RWPE1 (cell line): ENCODE data around the gene CHMP4A.

Experiments used
- CTCF ChIA-PET: fragments of 350-600 bp; sonication (Branson Sonifier 250); formaldehyde crosslinking; extraction: SDS; loops from one replicate; lab custom pipeline; 2021; lab: Yijun Ruan, JAX
- POLR2A ChIA-PET: fragments of 400-600 bp; formaldehyde crosslinking; extraction: SDS; loops from one replicate; lab custom pipeline; 2020; ENCODE audit warnings: antibody characterized with exemption; ENCODE audit not compliant: low non-redundant PET; lab: Yijun Ruan, JAX
- DNase-seq: peaks from one replicate; pipeline ENCODE4 v3.0.0; 2012; ENCODE audit warnings: low spot score
- H3K27ac ChIP-seq: fragments of 450-650 bp; 2 replicates; pipeline ENCODE4 v1.5.1; 2017
- CTCF ChIP-seq: fragments of 450-650 bp; conservative IDR thresholded peaks from 2 replicates; pipeline ENCODE4 v1.5.1; 2017; ENCODE audit warnings: low read depth, mild to moderate bottlenecking

The CHMP4A gene

DNA sequence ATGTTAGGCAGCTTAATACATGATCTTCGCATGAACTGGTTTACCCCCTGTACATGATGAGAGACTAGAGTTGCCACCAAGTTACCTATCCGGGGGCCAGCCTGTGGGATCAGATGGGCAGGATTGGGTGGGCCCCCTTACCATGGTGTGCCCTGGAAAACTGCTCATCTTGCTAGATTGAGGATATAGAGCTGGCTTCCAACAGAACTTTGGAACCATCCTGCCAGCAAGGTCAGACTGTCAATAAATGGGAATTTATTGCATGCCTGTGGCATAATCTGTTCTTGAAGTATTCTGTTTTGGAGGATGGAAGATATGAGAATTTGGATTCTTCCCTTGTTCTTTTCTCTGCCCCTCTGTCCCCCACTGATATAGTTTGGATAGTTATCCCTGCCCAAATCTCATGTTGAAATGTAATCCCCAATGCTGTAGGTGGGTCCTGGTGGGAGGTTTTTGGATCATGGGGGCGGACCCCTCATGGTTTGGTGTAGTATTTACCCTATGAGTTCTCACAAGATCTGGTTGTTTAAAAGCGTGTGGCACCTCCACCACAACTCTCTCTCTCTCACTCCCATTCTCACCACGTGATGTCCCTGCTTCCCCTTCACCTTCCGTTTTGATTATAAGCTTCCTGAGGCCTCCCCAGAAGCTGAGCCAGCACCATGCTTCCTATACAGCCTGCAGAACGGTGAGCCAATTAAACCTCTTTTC is 14.3 kb downstream of the CHMP4A start:
- ChIA-PET CTCF (interaction anchor here (0.6 kb wide), 1 partner anchor 109 kb away, joined by 3 read pairs; the partner anchor contains the start of gene CIDEB), POLR2A (interaction anchor here (0.6 kb wide), 1 partner anchor 30 kb away, joined by 3 read pairs; no protein-coding TSS in a partner anchor)
- TF ChIP-seq CTCF: no peak
- H3K27ac ChIP-seq: no peak overlapping the region
- no peak for DNase-seq

DNA sequence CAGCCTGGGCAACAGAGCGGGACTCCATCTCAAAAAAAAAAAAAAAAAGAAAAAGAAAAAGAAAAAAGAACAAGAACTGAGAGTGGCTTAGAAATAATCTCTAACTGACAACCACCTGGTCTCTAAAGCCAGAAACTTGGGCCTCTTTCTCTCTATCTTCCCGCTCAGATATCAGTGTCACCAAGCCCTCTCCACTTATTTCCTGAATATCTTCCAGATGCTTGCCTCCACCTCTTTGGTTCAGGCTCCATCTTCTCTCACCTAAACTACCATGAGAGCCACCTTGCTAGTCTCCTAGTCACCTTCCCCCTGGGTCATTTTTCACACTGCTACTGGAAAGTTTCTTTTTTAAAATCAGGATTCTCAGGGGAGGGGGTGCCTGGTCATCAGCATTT is 16.2 kb downstream of the CHMP4A start:
- TF ChIP-seq CTCF: no peak
- H3K27ac ChIP-seq: peak overlapping the region; percentile 92
- ChIA-PET POLR2A (no interaction called here), CTCF (interaction anchor here (0.7 kb wide), 1 partner anchor 91 kb away, joined by 3 read pairs; no protein-coding TSS in a partner anchor)
- DNase-seq: no peak

- POLR2A ChIA-PET: interaction anchor here (0.9 kb wide), 1 partner anchor 82 kb away, joined by 3 read pairs; no protein-coding TSS in a partner anchor
- DNase-seq: no peak
- peak overlapping the region; percentile 92 for H3K27ac ChIP-seq
- CTCF ChIA-PET: interaction anchor here (0.6 to 1.0 kb wide), 4 partner anchors 16 to 134 kb away, joined by 3 to 4 read pairs (median 3); no protein-coding TSS in a partner anchor
- TF ChIP-seq CTCF: no peak
These were observed 16.9 kb downstream of the CHMP4A start for GRCh38 chr14:24196071-24197055.

DNA sequence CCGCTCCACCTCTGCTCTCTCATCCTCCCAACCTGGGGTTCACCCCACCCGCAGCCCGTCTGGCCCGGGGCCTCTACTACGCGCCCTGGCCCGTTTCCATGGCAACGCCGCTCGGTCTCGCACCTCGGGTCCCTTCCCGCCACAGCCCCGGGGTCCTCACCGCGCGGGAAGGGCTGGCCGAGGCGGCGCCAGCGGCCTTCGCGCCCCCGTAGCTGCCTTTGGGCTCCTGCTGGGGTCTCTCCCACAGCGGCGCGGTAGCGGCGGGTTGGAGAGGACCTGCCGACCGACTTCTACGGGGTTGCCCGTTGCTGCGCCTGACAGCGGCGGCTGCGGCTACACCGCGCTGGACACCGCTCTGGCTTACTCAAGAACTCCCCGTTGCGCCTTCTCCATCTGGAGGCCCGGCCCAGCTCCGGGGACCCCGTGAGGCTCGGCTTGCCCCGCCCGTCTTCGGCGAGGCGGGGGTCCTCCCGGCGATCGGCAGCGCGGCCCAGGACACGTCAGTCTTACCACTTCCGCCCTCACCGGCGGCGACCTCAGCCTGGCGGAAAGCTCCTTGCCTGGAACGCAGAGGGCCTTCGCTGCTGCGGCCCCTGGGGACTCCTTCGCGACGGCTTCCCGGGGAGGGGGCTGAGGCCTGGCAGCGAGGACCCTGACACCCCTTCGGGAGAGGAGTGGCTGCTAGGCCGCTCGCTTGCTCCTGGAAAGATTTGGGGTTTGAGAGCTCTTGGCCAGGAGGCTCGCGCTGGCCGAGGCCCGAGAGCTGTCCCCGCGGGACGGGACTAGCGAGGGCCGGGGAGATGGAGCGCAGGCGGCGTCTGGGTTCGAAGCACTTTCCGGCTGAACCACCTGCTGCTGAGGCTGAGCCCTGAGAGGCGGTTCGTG is 17.9 kb downstream of the CHMP4A start, which contains the start of gene TM9SF1:
Gene TM9SF1, minus strand, starts transcription at position 256 of the 885 bp plus-strand sequence. CDS start 422 bp downstream, outside the sequence.
- CTCF ChIA-PET: interaction anchor here (0.6 to 1.0 kb wide), 4 partner anchors 17 to 135 kb away, joined by 3 to 4 read pairs (median 3); no protein-coding TSS in a partner anchor
- TF ChIP-seq CTCF: no peak
- peak within 1 kb of the TSS; percentile 92 for H3K27ac ChIP-seq
- POLR2A ChIA-PET: interaction anchor here (0.6 to 0.9 kb wide), 2 partner anchors 28 to 81 kb away, joined by 3 to 4 read pairs; no protein-coding TSS in a partner anchor
- DNase-seq: peak; percentile 76

- peak overlapping the region; percentile 92 for H3K27ac ChIP-seq
- no peak for DNase-seq
- CTCF ChIA-PET: interaction anchor here (0.6 kb wide), 1 partner anchor 48 kb away, joined by 3 read pairs; no protein-coding TSS in a partner anchor
- no peak for TF ChIP-seq CTCF
- POLR2A ChIA-PET: interaction anchor here (0.6 kb wide), 1 partner anchor 29 kb away, joined by 4 read pairs; no protein-coding TSS in a partner anchor
These were observed 18.5 kb downstream of the CHMP4A start for GRCh38 chr14:24194873-24195185.
